Measurements from ENCODE around the gene C1QC.
A peak's percentile ranks its signal among the peaks of the same experiment; 100 is the strongest.

Gene C1QC

DNA sequence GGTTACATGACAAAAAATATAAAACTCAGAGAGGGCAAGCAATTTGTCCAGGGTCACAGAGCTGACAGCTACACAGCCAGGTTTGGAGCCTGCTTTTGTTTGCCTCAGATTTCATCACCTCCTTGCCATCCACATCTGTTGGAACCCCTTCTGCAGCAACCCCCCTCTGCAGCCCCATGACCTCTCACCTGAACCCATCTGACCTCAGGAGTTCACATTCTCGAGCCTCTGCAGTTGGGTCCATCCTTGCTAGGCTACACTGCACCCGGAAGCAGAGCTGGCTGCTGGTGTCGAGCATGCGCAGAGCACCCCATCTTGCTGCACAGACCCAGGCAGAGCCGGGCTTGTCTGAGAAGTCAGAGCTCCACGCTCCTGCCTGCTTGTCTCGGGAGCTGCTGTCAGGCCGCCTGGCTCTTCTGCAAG, 19.6 kb downstream of the C1QC start:
- TF ChIP-seq, protein P1, sequence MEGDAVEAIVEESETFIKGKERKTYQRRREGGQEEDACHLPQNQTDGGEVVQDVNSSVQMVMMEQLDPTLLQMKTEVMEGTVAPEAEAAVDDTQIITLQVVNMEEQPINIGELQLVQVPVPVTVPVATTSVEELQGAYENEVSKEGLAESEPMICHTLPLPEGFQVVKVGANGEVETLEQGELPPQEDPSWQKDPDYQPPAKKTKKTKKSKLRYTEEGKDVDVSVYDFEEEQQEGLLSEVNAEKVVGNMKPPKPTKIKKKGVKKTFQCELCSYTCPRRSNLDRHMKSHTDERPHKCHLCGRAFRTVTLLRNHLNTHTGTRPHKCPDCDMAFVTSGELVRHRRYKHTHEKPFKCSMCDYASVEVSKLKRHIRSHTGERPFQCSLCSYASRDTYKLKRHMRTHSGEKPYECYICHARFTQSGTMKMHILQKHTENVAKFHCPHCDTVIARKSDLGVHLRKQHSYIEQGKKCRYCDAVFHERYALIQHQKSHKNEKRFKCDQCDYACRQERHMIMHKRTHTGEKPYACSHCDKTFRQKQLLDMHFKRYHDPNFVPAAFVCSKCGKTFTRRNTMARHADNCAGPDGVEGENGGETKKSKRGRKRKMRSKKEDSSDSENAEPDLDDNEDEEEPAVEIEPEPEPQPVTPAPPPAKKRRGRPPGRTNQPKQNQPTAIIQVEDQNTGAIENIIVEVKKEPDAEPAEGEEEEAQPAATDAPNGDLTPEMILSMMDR (IDR thresholded peaks at IDR 0.05): no peak

DNA sequence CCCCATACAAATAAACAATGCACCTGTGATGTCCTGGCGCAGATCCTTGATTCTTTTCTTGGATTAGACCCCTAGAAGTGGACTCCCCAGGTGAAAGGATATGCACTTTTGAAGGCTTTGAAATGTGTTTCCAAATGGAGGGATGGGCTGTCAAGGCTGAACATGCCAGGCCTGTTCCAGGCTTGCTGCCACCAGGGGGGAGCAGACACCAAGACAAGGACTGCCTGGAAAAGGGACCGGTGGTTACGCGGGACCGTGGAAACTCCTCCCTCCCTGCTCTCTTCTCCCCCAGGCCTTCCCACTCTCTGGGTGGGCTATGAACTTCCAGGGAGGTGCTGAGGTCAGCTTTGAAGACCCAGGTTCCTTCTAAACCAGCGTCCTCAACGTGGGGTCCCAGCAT, 22.3 kb downstream of the C1QC start:
- TF ChIP-seq, protein P1 (IDR thresholded peaks at IDR 0.05): no peak

DNA sequence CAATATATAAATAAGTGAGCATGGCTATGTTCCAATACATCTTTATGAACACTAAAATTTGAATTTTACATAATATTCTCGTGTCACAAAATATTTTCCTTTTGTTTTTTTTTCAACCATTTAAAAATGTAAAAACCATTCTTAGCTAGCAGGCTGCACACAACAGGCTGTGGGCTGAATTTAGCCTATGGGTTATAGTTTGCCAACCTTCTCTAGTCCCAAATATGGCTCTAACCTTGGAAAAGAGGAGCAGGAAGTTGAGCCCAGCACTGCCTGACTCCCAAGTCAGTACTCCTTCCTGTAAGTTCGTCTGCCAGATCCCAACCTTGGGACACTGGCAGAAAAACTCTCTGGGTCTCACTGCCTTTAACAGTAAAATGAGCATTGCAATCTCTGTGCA, 23.0 kb downstream of the C1QC start:
- TF ChIP-seq, protein P1 (IDR thresholded peaks at IDR 0.05): no peak

DNA sequence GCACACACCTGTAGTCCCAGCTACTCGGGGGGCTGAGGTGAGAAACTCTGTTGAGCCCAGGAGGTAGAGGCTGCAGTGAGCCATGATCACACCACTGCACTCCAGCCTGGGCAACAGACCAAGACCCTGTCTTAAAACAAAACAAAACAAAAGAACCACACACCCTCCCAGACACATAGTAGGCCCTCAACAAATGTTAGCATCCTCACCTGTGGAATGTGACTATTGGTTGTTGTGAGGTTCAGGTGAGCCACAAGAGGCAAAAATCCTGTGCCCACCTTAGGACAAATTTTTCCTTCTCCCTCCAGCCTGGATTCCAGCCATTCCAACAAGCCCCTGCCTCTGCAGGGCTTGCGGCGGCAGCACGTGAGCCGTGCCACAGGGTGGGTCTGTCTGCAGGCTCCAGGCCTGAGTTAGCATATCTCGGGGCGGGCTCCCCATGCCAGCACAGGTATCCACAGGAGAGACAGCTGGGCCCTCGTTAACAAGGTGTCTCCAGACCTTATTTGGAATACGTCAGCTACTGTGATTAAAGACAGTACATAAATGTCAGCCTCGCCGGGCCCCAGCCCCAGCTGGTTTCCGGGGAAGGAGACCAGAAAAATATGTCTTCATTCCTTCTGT, 27.0 kb downstream of the C1QC start:
- TF ChIP-seq, protein P1 (IDR thresholded peaks at IDR 0.05): no peak

DNA sequence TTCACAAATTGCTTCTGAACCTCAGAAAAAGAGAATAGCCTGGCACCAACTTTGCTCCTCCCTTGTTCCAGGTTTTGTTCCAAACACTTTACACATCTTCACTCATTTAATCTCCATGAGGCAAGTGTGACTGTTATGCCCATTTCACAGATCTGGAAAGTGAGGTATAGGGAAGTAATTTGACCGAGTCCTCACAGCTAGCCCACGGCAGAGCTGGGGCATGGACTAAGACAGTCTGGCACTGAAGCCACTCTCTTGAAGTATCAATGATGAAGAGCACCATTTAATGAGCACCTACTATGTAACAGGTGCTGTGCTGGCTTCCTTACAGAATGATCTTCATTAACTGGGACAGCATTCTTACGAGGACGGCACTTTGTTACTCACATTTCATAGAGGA, 28.6 kb downstream of the C1QC start:
- TF ChIP-seq, protein P1 (IDR thresholded peaks at IDR 0.05): no peak

DNA sequence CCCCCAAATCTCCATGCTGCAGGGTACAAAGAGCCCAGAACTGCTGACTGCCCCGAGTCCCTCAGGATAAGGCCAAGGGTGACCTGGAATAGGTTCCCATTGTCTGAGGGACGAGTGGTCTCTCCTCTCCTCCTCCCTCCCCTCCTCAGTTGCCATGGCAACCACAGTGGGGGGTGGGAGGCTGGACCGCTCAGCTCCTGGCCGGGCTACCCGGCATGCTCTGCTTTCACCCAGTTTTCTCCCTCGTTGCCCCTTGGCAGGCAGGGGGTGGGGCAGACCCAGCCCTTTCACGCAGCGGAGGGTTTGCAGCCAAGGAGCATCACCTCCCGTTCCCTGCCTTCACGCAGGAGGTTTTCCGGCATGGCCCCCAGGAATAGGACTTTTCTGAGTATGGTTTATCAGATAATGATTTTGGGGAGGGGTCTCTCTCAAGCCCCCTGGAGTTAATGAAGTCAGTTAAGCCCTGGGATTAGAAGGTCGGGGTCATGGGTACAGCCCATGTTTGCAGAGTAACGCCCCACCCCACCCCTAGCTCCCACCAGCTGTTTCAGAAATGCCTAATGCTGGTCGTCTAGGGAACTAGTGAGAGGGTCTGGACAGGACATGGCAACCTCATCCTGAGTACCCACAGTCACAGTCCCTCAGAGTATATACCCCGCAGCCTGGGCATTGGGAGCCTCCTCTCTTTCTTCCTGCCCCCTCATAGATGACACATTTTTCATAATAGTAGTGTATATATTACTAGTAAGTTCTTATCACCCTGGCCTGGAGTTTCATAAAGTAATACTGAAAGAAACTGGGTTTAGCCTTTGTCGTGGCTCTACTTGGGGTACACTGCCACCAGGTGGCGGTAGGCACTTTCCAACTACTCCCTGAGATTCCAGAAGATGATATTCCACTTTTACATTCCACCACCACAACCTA, 30.3 kb downstream of the C1QC start:
- TF ChIP-seq, protein P1 (IDR thresholded peaks at IDR 0.05): peak; percentile 64

DNA sequence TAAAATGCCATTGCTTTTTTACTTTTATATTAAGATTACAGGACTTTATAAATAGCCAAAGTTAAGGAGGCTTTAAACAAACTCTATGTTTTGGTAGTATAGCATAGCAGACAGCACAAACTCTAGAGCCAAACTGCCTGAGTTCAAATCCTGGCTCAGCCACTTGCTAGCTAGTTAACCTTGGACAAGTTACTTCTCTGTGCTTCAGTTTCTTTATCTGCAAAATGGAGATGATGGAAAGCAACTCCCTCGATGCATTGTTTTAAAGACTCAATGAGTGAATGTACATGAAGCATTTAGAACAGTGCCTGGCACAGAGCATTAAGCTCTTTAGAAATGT, 30.9 kb downstream of the C1QC start:
- TF ChIP-seq, protein P1 (IDR thresholded peaks at IDR 0.05): no peak; the same call in 1 of the 2 replicates
